HepG2 (cell line): Measurements from ENCODE around the gene HOXD1. TPM values are rescaled to one million over a fixed set of nuclear protein-coding genes. Genes with fewer than 3 reads are reported as not detected.

Experiments
- AGO2 ChIP-seq: fragments of 200-400 bp; formaldehyde crosslinking; optimal IDR thresholded peaks from 2 replicates; pipeline ENCODE3; 2017; ENCODE audit warnings: mild to moderate bottlenecking, low read depth, low read length, moderate library complexity
- CENPX ChIP-seq: sonication (generic); formaldehyde crosslinking; IDR thresholded peaks from 2 replicates; pipeline ENCODE4 v1.9.0; 2021; ENCODE audit warnings: mild to moderate bottlenecking, missing genetic modification reagents, moderate library complexity
- HDAC1 ChIP-seq: sonication (generic); formaldehyde crosslinking; IDR thresholded peaks from 2 replicates; pipeline ENCODE4 v1.5.1; 2020; ENCODE audit warnings: mild to moderate bottlenecking, missing genetic modification reagents
- JDP2 ChIP-seq: sonication (generic); formaldehyde crosslinking; IDR thresholded peaks from 2 replicates; pipeline ENCODE4 v1.8.1; 2022; ENCODE audit warnings: missing genetic modification reagents, borderline replicate concordance
- KDM5B ChIP-seq: sonication (generic); formaldehyde crosslinking; IDR thresholded peaks from 2 replicates; pipeline ENCODE4 v1.4.0; 2020; ENCODE audit warnings: missing genetic modification reagents, mild to moderate bottlenecking, borderline replicate concordance
- NBN ChIP-seq: fragments of 450-650 bp; conservative IDR thresholded peaks from 2 replicates; pipeline ENCODE4 v1.6.1; 2017
- NCOA1 ChIP-seq: sonication (generic); formaldehyde crosslinking; IDR thresholded peaks from 2 replicates; pipeline ENCODE4 v1.9.0; 2021; ENCODE audit warnings: missing genetic modification reagents
- NFATC3 ChIP-seq: sonication (generic); formaldehyde crosslinking; IDR thresholded peaks from 2 replicates; pipeline ENCODE4 v1.5.1; 2020; ENCODE audit warnings: mild to moderate bottlenecking, missing genetic modification reagents
- NFKB2 ChIP-seq: sonication (generic); formaldehyde crosslinking; IDR thresholded peaks from 2 replicates; pipeline ENCODE4 v1.4.0; 2020; ENCODE audit warnings: missing genetic modification reagents, borderline replicate concordance
- ONECUT2 ChIP-seq: sonication (generic); formaldehyde crosslinking; IDR thresholded peaks from 2 replicates; pipeline ENCODE4 v1.4.0; 2020; ENCODE audit warnings: missing genetic modification reagents
- PITX1 ChIP-seq: sonication (generic); formaldehyde crosslinking; IDR thresholded peaks from 2 replicates; pipeline ENCODE4 v1.5.1; 2020; ENCODE audit warnings: mild to moderate bottlenecking, missing genetic modification reagents
- RAD21 ChIP-seq: fragments of 450-650 bp; formaldehyde crosslinking; IDR thresholded peaks from 2 replicates; pipeline ENCODE4 v1.5.0; 2020; ENCODE audit warnings: mild to moderate bottlenecking
- REPIN1 ChIP-seq: sonication (generic); formaldehyde crosslinking; IDR thresholded peaks from 2 replicates; pipeline ENCODE4 v1.8.0; 2022; ENCODE audit warnings: missing genetic modification reagents, low read depth, mild to moderate bottlenecking, borderline replicate concordance
- SAP130 ChIP-seq: IDR thresholded peaks from 2 replicates; pipeline ENCODE4 v1.6.1; 2016; ENCODE audit warnings: low read depth
- SIX1 ChIP-seq: sonication (generic); formaldehyde crosslinking; IDR thresholded peaks from 2 replicates; pipeline ENCODE4 v1.4.0; 2020; ENCODE audit warnings: missing genetic modification reagents, borderline replicate concordance
- ZFP36L1 ChIP-seq: sonication (generic); formaldehyde crosslinking; IDR thresholded peaks from 2 replicates; pipeline ENCODE4 v1.8.0; 2022; ENCODE audit warnings: mild to moderate bottlenecking, missing genetic modification reagents, moderate library complexity
- ZNF329 ChIP-seq: sonication (generic); formaldehyde crosslinking; IDR thresholded peaks from 2 replicates; pipeline ENCODE4 v1.9.0; 2021; ENCODE audit warnings: low read depth, mild to moderate bottlenecking, missing genetic modification reagents
- ZNF367 ChIP-seq: sonication (generic); formaldehyde crosslinking; IDR thresholded peaks from 2 replicates; pipeline ENCODE4 v1.4.0; 2020; ENCODE audit warnings: missing genetic modification reagents, borderline replicate concordance
- ZNF431 ChIP-seq: sonication (generic); formaldehyde crosslinking; IDR thresholded peaks from 2 replicates; pipeline ENCODE4 v1.9.0; 2022; ENCODE audit warnings: missing genetic modification reagents, low read depth, mild to moderate bottlenecking, borderline replicate concordance
- polyA plus RNA-seq, 8 experiments: library from polyadenylated mRNA; depleted of rRNA in 3 of 8; stranded (reverse) in 7 of 8; unstranded in 1 of 8; fragments of >200 nt; fragmentation: Illumina TruSeq in 4 of 8; extraction: Trizol in 4 of 8; gene quantifications; 2 replicates each; pipeline versions ENCODE4 v1.2.1 to v1.2.3, GENCODE V29; 2011 to 2016; ENCODE audit warnings: low read depth in 4 of 8, missing spikeins in 1 of 8, mixed read lengths in 1 of 8; ENCODE audit not compliant: insufficient read depth in 1 of 8
- total RNA-seq, 5 experiments: library from RNA; depleted of rRNA; stranded (reverse); fragments of >200 nt; fragmentation: Illumina TruSeq; extraction: Trizol; gene quantifications; 2 replicates each; pipeline ENCODE4 v1.2.3, GENCODE V29; 2016; ENCODE audit warnings: low read depth in 1 of 5
- TF ChIP-seq, protein P1 (sequence below): IDR thresholded peaks from 2 replicates; pipeline ENCODE4 v1.6.1; 2016
- TF ChIP-seq, protein P2 (sequence below): sonication (generic); formaldehyde crosslinking; IDR thresholded peaks from 2 replicates; pipeline ENCODE4 v1.5.0; 2020; ENCODE audit warnings: missing genetic modification reagents
- TF ChIP-seq, protein P3 (sequence below): sonication (generic); formaldehyde crosslinking; IDR thresholded peaks from 2 replicates; pipeline ENCODE4 v1.5.0; 2020; ENCODE audit warnings: missing genetic modification reagents
- TF ChIP-seq, protein P4 (sequence below): sonication (generic); formaldehyde crosslinking; IDR thresholded peaks from 2 replicates; pipeline ENCODE4 v1.8.1; 2023; ENCODE audit warnings: mild to moderate bottlenecking, missing genetic modification reagents

Gene HOXD1
- total and polyA plus RNA-seq, 2 of the 13 experiments (the other 11 are each of a cell fraction or from before 2014, with no cell fraction given): 10.0 to 22.3 TPM

DNA sequence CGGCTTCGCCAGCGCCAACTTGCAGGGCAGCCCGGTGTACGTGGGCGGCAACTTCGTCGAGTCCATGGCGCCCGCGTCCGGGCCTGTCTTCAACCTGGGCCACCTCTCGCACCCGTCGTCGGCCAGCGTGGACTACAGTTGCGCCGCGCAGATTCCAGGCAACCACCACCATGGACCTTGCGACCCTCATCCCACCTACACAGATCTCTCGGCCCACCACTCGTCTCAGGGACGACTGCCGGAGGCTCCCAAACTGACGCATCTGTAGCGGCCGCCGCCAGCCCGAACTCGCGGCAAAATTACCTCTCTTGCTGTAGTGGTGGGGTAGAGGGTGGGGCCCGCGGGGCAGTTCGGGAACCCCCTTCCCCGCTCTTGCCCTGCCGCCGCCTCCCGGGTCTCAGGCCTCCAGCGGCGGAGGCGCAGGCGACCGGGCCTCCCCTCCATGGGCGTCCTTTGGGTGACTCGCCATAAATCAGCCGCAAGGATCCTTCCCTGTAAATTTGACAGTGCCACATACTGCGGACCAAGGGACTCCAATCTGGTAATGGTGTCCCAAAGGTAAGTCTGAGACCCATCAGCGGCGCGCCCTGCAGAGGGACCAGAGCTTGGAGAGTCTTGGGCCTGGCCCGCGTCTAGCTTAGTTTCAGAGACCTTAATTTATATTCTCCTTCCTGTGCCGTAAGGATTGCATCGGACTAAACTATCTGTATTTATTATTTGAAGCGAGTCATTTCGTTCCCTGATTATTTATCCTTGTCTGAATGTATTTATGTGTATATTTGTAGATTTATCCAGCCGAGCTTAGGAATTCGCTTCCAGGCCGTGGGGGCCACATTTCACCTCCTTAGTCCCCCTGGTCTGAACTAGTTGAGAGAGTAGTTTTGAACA lies 16.2 kb upstream of the HOXD1 start (continued):
- TF ChIP-seq, protein P1, sequence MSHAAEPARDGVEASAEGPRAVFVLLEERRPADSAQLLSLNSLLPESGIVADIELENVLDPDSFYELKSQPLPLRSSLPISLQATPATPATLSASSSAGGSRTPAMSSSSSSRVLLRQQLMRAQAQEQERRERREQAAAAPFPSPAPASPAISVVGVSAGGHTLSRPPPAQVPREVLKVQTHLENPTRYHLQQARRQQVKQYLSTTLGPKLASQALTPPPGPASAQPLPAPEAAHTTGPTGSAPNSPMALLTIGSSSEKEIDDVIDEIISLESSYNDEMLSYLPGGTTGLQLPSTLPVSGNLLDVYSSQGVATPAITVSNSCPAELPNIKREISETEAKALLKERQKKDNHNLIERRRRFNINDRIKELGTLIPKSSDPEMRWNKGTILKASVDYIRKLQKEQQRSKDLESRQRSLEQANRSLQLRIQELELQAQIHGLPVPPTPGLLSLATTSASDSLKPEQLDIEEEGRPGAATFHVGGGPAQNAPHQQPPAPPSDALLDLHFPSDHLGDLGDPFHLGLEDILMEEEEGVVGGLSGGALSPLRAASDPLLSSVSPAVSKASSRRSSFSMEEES: no peak
- TF ChIP-seq HDAC1 (CRISPR knock-in tag): 0 out of 2 replicates have a peak, but pooled peaks have one; percentile 52
- TF ChIP-seq, protein P2, sequence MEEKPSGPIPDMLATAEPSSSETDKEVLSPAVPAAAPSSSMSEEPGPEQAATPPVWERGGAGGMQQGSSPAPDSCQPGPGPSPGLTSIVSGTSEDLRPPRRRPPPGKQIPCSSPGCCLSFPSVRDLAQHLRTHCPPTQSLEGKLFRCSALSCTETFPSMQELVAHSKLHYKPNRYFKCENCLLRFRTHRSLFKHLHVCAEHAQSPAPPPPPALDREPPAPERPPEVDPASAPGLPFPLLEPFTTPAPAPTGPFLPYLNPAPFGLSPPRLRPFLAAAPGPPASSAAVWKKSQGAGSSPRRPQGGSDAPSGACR (CRISPR knock-in tag): no peak
- TF ChIP-seq PITX1 (CRISPR knock-in tag): no peak
- TF ChIP-seq ZNF329 (CRISPR knock-in tag): peak; percentile 17; the same call in 1 of the 2 replicates
- no peak for TF ChIP-seq JDP2 (CRISPR knock-in tag)
- no peak for TF ChIP-seq NFATC3 (CRISPR knock-in tag)
- TF ChIP-seq NFKB2 (CRISPR knock-in tag): no peak
- no peak for TF ChIP-seq ONECUT2 (CRISPR knock-in tag)
- TF ChIP-seq, protein P3, sequence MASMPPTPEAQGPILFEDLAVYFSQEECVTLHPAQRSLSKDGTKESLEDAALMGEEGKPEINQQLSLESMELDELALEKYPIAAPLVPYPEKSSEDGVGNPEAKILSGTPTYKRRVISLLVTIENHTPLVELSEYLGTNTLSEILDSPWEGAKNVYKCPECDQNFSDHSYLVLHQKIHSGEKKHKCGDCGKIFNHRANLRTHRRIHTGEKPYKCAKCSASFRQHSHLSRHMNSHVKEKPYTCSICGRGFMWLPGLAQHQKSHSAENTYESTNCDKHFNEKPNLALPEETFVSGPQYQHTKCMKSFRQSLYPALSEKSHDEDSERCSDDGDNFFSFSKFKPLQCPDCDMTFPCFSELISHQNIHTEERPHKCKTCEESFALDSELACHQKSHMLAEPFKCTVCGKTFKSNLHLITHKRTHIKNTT: no peak
- TF ChIP-seq SAP130 (CRISPR knock-in tag): no peak
- no peak for TF ChIP-seq CENPX (CRISPR knock-in tag)
- no peak for TF ChIP-seq NBN
- TF ChIP-seq RAD21 (CRISPR knock-in tag): no peak
- no peak for TF ChIP-seq ZNF367 (CRISPR knock-in tag)
- TF ChIP-seq, protein P4, sequence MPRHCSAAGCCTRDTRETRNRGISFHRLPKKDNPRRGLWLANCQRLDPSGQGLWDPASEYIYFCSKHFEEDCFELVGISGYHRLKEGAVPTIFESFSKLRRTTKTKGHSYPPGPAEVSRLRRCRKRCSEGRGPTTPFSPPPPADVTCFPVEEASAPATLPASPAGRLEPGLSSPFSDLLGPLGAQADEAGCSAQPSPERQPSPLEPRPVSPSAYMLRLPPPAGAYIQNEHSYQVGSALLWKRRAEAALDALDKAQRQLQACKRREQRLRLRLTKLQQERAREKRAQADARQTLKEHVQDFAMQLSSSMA: no peak
- no peak for TF ChIP-seq REPIN1 (CRISPR knock-in tag)
- no peak for TF ChIP-seq ZFP36L1 (CRISPR knock-in tag)
- TF ChIP-seq AGO2: peak; percentile 98
- no peak for TF ChIP-seq NCOA1 (CRISPR knock-in tag)
- TF ChIP-seq SIX1 (CRISPR knock-in tag): no peak
- no peak for TF ChIP-seq ZNF431 (CRISPR knock-in tag)
- peak; percentile 36; the same call in 1 of the 2 replicates for TF ChIP-seq KDM5B (CRISPR knock-in tag)
